NCI-H187 treated with DMSO at 0.1 percent for 48 hours (cell line): ENCODE results near the gene MEOX2.

Source experiments
- DNase-seq: peaks from one replicate; lab custom pipeline; 2025; lab: John Stamatoyannopoulos, UW

Gene MEOX2

DNA sequence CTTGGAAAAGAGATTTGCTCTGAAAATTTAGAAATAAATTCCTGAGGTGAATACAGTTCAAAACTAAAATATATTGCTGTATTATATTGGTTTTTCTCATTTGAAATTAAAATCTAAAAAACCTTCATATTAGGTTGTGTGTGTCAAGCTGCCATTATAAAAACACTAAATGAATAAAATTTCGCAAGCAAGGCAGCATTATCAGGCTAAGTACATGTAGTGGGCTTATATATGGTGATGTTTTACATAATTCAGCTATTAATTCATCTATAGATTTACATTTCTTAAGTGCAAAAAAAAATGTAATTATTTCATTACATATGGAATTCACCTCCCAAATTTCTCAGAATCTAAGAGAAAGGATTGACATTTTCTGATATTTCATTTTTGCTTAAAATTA, 5.3 kb downstream of the MEOX2 start:
- no peak for DNase-seq

DNA sequence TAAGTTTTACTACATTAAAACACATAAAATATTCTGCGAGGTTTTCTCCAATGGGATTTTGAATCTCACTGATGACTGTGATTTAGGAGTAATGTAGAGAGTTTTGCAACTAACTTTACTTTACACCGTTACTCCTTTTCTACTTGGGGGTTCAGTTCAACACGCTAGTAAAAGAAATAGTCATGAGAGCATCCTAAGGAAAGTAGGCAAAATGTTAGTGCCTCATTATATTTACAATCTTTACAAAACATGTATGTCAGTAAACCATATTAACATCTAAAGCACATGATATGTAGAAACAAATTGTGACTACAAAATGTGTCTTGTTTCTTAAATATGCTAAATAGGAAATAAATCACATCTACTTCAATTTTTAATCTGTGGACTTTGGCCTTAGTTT, 6.0 kb downstream of the MEOX2 start:
- no peak for DNase-seq

DNA sequence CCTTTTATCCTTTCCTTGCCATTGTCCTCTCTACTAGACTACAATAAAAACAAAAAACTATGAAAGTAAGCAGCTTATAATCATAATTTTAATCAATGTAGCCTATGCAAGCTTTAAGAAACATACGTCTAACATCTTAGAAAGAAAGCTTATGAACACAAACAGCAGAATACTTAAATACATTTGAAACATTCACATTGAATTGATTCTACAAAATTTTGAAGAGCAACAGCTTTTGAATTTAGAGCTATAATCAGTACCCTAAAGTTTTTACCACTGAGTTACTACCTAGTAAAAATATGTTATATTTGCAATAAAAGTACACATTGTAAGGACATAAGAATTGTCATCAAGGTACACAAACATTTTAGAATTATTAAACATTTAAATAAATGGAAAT, 7.2 kb downstream of the MEOX2 start:
- no peak for DNase-seq

DNA sequence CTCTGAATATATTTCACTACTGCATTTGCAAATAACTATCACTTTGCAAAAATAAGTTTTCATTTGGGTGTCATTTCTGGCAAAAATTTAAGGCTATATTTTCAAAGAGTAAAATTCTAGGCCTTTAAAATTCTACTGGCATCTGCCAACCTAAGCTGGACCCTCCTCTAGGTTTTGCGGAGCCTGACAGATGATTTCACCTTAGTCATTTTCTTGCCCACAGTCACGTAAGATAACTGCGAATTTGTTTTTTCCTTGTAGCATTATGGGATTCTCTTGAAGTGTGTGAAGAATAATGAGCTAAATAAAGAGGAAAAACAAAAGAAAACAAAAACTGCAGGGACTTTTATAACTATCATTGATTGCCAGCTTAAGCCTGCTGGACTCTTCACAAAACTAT, 7.8 kb downstream of the MEOX2 start:
- DNase-seq, result no peak

DNA sequence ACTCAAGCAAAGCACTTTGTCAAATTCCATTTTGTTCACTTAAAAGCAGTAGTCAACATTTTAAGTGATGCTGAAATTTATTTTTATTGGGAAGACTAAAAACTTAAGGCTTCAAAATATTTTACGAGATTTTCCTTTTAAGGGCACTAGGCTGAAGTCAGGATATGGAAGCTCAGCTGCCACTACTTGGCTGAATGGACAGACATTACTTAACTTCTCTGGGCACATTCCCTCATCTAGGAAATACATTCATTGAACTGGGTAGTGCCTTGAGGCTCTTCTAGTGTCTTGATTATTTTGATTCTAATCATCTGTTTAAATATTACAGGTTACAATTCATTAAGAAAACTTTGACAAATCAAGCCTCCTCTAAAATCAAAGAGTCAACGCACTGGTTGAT, 11.1 kb downstream of the MEOX2 start:
- no peak for DNase-seq

DNA sequence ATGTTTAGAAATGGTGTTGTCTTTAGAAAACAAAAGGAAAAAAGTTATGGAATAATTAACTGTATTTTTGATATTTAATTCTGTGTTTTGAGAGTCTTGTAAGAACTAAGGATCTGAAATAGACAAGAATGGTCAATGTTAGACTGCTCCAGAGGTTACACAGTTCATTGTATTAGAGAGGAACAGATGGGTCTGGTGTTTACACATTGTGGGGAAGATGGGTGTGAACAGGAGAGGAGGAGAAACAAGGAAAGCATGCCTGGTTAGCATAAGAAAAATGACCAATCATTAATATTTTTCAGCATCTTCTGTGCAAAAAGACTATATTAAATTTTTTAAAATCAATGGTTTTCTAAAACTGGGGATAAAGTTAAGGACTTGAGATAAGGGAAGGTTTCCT, 11.9 kb downstream of the MEOX2 start:
- no peak for DNase-seq

DNA sequence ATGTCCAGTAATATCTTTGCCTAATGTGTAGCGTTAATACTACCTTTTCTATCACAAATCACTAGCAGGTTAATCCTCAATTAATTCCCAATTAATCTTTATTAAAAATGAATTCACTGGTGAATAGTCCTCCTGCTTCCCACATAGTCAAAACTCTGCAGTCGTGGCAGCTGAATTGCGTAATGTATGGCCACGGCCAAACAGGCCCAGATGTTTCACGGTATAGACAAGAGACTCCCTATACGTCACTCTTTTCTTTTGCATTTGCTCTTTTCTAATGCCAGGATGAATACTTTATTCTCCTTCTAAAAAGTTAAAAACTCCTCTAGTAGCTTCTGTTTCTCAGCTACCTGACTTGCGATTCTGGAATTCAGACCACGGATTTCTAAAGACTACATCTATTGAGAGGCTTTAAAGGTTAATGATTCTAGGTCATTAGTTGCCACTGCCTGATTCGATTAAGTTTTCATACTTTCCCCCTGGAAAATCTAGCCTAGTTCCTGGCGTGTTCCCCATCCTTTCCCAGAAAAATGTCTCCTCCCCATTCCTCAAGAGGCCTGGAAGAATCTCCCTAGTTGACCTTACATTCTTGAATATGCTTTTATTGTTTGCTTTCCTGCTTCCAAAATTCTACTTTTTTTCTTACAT, 16.9 kb downstream of the MEOX2 start:
- no peak for DNase-seq

DNA sequence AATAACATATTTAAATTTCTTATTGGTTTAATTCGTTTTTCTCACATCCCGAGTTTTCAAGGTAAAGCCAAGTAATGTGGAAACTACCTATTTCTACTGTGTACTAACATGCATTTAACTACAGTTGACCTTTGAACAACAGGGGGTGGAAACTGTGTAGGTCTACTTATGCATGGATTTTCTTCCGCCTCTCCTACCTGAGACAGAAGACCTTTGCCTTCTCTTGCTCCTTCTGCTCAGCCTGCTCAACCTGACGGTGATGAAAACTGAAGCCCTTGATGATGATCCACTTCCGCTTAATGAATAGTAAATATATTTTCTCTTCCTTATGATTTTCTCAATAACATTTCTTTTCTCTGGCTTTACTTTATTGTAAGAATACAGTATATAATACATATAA, 18.5 kb downstream of the MEOX2 start:
- no peak for DNase-seq

DNA sequence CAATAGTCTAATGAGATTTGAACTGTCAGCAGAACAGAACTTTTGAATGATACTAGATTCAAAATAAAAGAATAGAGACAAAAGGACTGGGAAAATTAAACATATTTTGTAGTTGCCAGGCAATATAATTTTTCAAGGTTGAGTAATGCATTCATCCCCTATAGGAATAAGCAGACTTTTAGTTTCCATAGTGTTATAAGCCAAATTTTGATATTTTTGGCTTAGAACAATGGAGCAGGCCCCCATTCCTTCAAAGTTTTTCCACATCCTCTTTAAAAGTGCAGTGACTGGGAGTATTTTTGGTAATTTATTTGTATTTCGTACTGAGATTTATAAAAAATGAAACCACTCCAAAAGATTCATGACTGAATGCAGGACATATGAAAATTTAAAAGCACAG, 24.0 kb downstream of the MEOX2 start:
- DNase-seq, result no peak

DNA sequence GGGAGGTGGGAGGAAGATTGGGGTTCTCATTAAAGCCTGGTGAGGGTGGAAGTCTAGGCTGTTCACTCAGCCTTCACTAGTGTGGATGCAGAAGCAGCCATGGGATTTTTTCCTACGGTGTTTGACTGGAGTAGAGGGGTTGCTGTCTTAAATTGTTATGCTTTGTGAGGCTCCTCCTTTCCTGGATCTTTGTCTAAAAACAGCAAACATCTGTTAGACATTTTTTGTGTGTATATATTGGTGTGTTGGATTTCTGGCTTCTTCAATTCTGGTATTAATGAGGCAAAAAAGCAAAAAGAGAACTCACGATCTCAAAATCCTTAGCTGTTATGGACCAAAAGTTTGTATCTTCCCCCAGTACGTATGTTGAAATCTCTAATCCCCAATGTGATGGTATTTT, 28.2 kb downstream of the MEOX2 start:
- DNase-seq, result no peak

DNA sequence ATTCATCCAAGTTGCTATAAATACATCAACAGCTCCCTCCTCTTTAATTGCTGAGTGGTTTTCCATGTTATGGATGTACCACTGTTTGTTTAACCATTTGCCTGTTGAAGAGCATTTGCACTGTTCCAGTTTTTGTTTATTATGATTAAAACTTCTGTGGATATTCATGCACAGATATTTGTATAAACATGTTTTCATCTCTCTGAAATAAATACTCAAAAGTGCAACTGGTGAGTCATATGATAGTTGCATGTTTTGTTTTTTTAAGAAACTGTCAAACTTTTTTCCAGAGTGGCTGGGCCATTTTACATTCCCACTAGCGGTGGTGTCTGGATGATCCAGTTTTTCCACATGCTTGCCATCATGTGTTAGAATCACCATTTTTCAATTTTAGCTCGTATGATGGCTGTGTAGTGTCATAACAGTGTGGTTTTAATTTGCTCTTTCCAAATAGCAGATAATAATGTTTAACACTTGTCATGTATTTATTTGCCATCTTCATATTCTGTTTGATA, 33.6 kb downstream of the MEOX2 start:
- no peak for DNase-seq

DNA sequence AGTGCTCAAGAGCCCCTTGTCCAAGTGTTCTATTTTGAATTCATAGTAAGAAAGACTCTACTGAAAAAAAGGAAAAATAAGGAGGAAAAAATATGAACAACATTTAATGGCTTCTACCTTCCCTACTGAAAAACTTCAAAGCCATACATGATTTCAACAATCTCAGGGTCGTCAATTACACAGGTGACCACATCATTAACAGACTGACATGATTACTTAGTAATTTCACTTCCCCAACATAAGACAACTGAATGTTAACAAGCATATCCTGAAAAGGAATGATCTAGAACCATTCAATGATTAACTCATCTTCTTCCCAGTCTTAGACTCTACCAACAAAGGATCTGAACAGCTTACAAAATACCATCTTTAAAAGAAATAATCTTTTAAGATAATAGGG, 34.8 kb downstream of the MEOX2 start:
- no peak for DNase-seq

DNA sequence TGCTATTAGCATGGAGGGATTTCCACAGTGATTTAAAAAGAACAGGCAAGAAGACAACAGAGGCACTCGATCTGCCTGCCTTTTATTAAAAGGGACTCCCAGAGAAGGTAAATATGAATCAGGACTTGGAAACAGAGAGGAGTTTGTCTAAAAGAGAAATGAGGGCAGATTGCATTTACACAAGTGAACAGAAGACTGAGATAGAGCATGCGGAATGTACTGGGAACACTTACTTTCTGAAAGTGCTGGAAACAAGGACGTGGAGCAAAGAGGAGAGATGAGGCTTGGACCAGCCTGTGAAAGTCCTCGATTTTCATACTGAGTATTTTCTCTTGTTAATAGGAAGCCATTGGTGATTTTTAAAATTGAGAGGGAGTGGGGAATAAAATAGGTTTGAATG, 35.7 kb downstream of the MEOX2 start:
- no peak for DNase-seq

DNA sequence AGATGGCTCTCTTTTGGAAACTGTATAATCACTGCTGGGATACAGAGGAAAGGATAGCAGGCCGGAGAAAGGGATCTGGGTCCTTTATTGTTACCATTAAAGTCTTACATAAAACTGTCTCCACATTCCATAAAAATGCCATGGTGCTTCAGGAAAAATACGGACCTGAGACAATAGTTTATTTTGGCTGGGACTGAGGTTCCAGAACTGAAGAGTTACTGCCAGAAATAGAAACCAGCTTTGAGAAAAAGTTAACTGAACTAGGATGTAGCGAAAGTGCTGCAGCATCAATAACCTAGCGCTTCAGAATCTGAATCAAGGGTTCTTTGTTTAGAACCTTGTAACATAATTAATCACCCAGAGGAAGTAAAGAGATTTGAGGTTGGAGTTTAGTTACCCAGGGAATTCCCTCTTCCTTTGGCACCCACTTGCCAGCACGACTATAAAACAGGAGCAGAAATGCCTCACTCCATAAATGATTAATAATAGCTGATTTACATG, 38.0 kb downstream of the MEOX2 start:
- DNase-seq, result no peak

DNA sequence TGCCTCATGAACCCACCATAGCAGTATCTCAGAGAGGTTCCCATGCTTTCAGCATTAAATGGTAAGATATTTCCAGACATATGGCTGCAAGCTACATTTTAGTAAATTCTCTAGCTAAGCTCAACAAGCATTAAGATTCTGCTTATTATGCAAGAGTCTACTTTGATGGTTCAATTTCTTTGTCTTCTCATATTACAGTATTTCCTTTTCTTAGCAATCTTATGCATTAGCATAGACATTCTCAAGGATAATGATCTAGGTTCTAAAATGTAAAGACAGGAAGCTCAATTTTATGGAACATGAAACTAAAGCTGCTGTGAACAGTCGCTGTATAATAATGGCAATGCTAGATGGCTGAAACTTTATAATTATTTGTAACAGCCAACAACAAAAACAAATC, 39.2 kb downstream of the MEOX2 start:
- no peak for DNase-seq

DNA sequence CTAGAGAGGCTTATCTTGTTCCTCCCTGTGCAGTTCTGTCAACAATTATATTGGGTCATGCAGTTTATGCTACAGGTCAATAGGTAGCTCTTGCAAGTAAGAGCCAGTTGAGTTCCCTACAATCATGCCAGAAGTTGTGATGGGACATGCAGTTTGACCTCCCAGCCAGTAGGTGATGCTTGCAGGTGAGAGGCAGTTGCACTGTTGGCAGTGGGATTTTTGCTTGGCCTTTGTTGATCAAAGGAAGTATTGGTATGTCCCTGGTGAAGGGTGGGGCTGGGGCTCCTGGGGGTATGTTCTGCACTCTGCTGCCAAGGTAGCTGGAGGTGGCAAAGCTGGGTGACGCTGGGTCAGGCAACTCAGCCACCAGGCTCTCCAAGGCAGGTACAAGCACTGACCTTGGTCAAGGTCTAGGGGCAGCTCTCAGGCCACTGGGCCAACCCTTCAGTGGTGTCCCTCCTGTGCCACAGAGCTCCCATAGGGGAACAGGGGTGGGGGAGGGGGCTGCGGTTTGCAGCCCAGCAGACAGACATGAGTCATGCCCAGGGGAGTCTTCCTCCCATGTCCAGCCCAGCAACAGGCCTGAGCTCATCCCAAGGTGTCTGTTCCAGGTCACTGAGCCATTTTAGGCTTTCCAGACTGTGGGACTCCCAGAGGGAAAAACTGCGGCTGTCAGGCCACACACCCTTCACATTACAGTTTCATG, 43.3 kb downstream of the MEOX2 start:
- DNase-seq, result no peak

DNA sequence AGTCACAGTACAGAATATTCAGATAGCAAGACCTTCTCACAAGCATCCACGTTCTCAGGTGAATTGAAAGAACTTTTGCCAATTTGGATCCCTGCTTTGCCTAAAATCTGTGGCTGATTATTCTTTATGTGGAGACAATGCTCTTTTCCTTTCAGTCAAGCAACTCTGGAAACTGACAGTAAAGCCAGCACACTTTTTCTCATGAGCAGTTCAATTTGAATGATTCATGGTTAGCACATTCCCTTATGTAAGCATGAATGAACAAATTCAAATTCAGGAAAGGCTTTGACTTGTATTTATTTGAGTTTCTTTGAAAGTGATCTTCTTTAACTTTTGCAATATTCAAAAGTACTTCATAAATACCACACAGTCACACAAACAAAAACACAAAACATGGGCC, 57.6 kb downstream of the MEOX2 start:
- no peak for DNase-seq

DNA sequence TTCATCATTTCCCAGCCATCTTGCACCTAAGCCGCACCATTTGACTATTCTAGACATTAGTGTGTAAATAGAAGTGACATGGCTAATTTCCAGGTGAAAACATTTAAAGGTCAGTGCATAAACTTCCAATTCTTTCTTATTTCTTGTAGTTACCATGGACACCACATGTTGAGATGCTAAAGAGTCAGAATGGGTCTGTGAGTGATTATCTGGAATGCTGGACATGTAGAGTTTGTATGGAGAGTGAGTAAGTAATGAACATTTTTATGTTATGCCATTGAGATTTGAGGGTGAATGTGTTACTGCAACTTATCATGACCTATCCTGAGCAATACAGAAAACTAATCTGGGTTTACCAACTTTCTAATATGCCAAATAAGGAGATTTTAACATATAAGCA, 60.4 kb downstream of the MEOX2 start:
- DNase-seq, result no peak

DNA sequence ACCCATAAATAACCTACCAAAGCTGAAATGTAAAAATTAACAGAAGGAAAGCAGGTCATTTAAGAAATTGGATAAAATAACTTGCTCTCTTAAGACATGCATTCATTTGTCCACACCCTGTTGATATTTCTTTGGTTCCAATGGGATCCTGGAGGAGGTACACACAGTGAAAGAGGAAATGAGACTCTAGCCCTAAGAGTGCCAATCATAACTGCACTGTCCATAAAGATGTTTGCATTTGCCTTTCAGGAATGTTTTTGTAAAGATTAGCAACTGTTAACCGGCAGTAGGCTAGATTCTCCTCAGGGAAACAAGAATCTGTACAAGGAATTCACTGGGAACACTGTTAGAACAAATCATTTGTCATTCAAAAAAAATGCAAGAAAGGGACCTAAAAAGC, 61.0 kb downstream of the MEOX2 start:
- DNase-seq, result no peak

DNA sequence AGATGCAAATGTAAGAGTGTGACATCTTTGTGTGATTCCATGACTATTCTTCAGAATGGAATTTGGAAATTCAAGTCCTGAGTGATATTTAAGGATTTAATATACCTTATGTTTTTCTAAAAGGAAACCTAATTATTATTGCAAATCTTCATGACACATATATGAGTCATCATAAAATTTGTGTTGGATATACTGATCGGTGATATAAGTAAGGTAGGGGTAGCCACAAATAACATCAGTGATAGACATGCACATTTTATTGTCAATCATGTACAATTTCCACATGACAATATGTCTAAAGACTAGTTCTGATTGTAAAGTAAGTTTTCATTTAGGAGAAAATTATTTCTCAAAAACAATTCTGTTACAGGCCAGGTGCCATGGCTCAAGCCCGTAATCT, 65.0 kb downstream of the MEOX2 start:
- DNase-seq, result no peak

DNA sequence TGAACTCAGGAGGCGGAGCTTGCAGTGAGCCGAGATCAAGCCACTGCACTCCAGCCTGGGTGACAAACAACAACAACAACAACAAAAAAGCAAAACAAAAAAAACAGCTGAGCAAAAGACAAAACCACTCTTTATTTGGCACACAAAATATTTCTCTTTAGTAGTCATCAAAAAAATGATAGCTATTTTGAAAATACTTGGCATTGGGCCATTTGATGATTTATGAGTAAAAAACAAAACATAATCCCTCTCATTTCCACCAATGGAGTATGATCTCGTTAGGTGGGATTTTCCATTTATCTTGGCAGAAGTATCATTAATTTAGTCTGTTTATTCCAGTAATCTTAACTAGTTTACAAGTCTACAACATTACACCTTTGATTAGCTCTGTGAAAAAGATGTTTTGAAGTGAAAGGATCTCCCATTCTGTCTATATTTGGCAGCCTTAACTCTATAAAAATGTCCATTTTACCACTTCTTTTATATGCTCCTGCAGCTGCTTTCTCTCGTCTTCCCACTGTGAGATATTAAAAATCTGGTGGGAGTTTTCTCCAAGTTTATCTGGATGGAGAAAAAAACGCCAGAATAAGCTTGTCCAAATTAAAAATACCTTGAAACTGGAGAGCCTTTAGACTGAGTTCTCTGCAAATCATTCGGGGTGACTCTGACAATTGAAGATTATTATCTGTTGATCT, 65.8 kb downstream of the MEOX2 start:
- no peak for DNase-seq

DNA sequence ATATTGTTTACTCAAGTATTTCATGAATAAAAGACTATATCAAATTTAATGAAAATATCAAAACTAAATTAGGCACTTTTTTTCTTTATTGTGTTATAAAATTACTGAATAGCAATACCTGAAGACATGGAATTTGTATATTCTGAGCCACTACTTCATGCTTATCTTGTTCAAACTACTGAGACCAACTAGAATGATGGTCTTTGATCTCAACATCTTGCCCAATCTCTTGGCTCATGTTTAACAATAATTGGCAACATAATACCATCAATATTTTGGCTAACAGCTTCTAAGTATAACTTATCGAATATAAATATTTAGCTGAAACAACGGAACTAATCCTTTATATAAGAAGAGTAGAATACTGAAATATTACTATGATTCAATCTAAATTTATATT, 68.2 kb downstream of the MEOX2 start:
- DNase-seq, result no peak

DNA sequence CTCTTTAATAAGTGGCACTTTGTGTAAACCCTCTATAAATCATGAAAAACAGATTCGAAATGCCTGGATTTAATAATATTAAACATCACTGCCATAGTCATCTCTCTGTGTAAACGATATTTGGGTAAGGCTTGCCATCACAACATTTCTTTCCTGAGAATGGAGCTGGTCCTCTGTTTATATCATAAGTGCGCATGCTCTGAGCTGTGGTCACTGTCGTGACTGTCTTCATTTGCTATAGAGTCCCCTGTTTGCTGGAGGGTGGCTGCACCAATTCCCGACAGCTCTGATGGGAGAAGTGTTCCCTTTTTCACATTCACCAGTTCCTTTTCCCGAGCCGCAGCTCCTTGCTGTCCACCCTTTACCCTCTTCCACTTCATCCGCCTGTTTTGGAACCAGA, 74.3 kb downstream of the MEOX2 start:
- no peak for DNase-seq
